Neural cell (in vitro differentiated cells): ENCODE results near the gene NTRK1.

Source experiments
- EP300 ChIP-seq: fragments of 450-650 bp; conservative IDR thresholded peaks from 2 replicates; pipeline ENCODE4 v1.6.1; 2014; ENCODE audit warnings: antibody characterized with exemption, mild to moderate bottlenecking, moderate library complexity; ENCODE audit not compliant: poor library complexity, severe bottlenecking
- EZH2 ChIP-seq: fragments of 200-600, 300-800 bp; shearing (Covaris generic), sonication (generic); IDR thresholded peaks from 2 replicates; pipeline ENCODE4 v1.6.1; 2014; ENCODE audit warnings: antibody characterized with exemption, low read length, borderline replicate concordance, mild to moderate bottlenecking; ENCODE audit not compliant: insufficient read depth, poor library complexity, severe bottlenecking
- MXI1 ChIP-seq: fragments of 450-650 bp; conservative IDR thresholded peaks from 2 replicates; pipeline ENCODE4 v1.6.1; 2014; ENCODE audit warnings: antibody characterized with exemption, mild to moderate bottlenecking; ENCODE audit not compliant: poor library complexity, severe bottlenecking
- POLR2AphosphoS5 ChIP-seq: IDR thresholded peaks from 2 replicates; pipeline ENCODE4 v1.6.1; 2012
- RAD21 ChIP-seq: fragments of 450-650 bp; conservative IDR thresholded peaks from 2 replicates; pipeline ENCODE4 v1.6.1; 2014; ENCODE audit warnings: antibody characterized with exemption, mild to moderate bottlenecking, moderate library complexity
- SMC3 ChIP-seq: fragments of 450-650 bp; conservative IDR thresholded peaks from 2 replicates; pipeline ENCODE4 v1.6.1; 2014; ENCODE audit warnings: antibody characterized with exemption, mild to moderate bottlenecking, moderate library complexity; ENCODE audit not compliant: poor library complexity
- TAF1 ChIP-seq: IDR thresholded peaks from 2 replicates; pipeline ENCODE4 v1.6.1; 2012; ENCODE audit warnings: low read depth
- TF ChIP-seq, protein P1 (sequence below): fragments of 450-650 bp; IDR thresholded peaks from 2 replicates; pipeline ENCODE4 v1.5.1; 2014; ENCODE audit warnings: antibody characterized with exemption, mild to moderate bottlenecking, moderate library complexity; ENCODE audit not compliant: poor library complexity, severe bottlenecking
- TF ChIP-seq, protein P2 (sequence below): IDR thresholded peaks from 2 replicates; pipeline ENCODE4 v1.6.1; 2012; ENCODE audit warnings: borderline replicate concordance

DNA sequence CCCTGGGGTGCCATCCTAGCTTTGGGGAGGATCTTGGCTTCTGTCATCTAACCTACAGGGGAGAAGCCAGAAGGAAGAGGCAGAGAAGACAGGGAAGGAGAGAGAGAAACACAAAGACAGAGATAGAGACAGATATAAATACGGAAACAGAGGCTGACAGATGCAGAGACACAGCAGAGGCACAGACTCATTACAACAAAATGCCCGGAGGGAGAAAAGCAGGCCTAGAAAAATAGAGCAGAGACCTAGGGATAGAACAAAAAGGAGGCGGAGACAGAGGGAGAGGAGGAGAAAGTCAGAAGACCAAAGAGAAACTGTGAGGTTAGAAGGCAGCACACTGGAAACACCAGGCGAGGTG, 34.8 kb downstream of the NTRK1 start:
- TF ChIP-seq, protein P1, sequence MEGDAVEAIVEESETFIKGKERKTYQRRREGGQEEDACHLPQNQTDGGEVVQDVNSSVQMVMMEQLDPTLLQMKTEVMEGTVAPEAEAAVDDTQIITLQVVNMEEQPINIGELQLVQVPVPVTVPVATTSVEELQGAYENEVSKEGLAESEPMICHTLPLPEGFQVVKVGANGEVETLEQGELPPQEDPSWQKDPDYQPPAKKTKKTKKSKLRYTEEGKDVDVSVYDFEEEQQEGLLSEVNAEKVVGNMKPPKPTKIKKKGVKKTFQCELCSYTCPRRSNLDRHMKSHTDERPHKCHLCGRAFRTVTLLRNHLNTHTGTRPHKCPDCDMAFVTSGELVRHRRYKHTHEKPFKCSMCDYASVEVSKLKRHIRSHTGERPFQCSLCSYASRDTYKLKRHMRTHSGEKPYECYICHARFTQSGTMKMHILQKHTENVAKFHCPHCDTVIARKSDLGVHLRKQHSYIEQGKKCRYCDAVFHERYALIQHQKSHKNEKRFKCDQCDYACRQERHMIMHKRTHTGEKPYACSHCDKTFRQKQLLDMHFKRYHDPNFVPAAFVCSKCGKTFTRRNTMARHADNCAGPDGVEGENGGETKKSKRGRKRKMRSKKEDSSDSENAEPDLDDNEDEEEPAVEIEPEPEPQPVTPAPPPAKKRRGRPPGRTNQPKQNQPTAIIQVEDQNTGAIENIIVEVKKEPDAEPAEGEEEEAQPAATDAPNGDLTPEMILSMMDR: no peak
- no peak for TF ChIP-seq EZH2
- TF ChIP-seq, protein P2, sequence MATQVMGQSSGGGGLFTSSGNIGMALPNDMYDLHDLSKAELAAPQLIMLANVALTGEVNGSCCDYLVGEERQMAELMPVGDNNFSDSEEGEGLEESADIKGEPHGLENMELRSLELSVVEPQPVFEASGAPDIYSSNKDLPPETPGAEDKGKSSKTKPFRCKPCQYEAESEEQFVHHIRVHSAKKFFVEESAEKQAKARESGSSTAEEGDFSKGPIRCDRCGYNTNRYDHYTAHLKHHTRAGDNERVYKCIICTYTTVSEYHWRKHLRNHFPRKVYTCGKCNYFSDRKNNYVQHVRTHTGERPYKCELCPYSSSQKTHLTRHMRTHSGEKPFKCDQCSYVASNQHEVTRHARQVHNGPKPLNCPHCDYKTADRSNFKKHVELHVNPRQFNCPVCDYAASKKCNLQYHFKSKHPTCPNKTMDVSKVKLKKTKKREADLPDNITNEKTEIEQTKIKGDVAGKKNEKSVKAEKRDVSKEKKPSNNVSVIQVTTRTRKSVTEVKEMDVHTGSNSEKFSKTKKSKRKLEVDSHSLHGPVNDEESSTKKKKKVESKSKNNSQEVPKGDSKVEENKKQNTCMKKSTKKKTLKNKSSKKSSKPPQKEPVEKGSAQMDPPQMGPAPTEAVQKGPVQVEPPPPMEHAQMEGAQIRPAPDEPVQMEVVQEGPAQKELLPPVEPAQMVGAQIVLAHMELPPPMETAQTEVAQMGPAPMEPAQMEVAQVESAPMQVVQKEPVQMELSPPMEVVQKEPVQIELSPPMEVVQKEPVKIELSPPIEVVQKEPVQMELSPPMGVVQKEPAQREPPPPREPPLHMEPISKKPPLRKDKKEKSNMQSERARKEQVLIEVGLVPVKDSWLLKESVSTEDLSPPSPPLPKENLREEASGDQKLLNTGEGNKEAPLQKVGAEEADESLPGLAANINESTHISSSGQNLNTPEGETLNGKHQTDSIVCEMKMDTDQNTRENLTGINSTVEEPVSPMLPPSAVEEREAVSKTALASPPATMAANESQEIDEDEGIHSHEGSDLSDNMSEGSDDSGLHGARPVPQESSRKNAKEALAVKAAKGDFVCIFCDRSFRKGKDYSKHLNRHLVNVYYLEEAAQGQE: no peak
- no peak for TF ChIP-seq TAF1
- no peak for TF ChIP-seq POLR2AphosphoS5
- no peak for TF ChIP-seq EP300
- no peak for TF ChIP-seq SMC3
- no peak for TF ChIP-seq RAD21
- no peak for TF ChIP-seq MXI1
